Naive thymus-derived CD4-positive, alpha-beta T cell (primary cell): ENCODE measurements around the gene REEP1. TPM values are rescaled to one million over a fixed set of nuclear protein-coding genes. Genes with fewer than 3 reads are reported as not detected.

ENCODE experiments used
- ATAC-seq: fragments of 150-1000 bp; cut with Tn5 transposase; 2 replicates; pipeline ENCODE4 v1.10.0; 2021; ENCODE audit warnings: mild to moderate bottlenecking, moderate library complexity
- CTCF ChIA-PET: fragments of 350-600 bp; sonication (Branson Sonifier 250); formaldehyde crosslinking; loops from one replicate; lab custom pipeline; 2021; ENCODE audit warnings: antibody characterized with exemption; lab: Charles Lee
- POLR2A ChIA-PET: fragments of 350-600 bp; sonication (Branson Sonifier 250); formaldehyde crosslinking; loops from one replicate; lab custom pipeline; 2021; ENCODE audit warnings: antibody characterized with exemption, inconsistent platforms; lab: Charles Lee
- DNase-seq, 9 donors: peaks; one replicate each; pipeline versions ENCODE4 v3.0.0 to v3.0.0-alpha.2; 2020 to 2022; ENCODE audit warnings: mixed read lengths in 1 of 9
- H3K27ac ChIP-seq: one replicate; pipeline ENCODE4 v1.7.0; 2013; ENCODE audit warnings: mild to moderate bottlenecking, low read depth, low read length, moderate library complexity
- H3K27me3 ChIP-seq, 2 donors: one replicate each; pipeline ENCODE4 v1.7.0; 2013; ENCODE audit warnings: low read length in 2 of 2, mild to moderate bottlenecking in 2 of 2, moderate library complexity in 2 of 2; ENCODE audit not compliant: control insufficient read depth in 2 of 2, insufficient read depth in 2 of 2
- H3K36me3 ChIP-seq, 3 experiments: 1 replicate in 2 of 3; 2 replicates in 1 of 3; pipeline ENCODE4 v1.7.0; 2013; ENCODE audit warnings: low read length in 3 of 3, mild to moderate bottlenecking in 3 of 3, moderate library complexity in 1 of 3; ENCODE audit not compliant: insufficient read depth in 3 of 3, control insufficient read depth in 2 of 3
- H3K4me1 ChIP-seq, 2 donors: one replicate each; pipeline ENCODE4 v1.7.0; 2013; ENCODE audit warnings: low read length in 2 of 2, mild to moderate bottlenecking in 2 of 2, moderate library complexity in 1 of 2; ENCODE audit not compliant: control insufficient read depth in 2 of 2, insufficient read depth in 2 of 2
- H3K4me3 ChIP-seq: 2 replicates; pipeline ENCODE4 v1.7.0; 2013; ENCODE audit warnings: mild to moderate bottlenecking, low read length
- H3K9me3 ChIP-seq, 3 experiments: 1 replicate in 2 of 3; 2 replicates in 1 of 3; pipeline ENCODE4 v1.7.0; 2013; ENCODE audit warnings: low read length in 3 of 3; ENCODE audit not compliant: control insufficient read depth in 2 of 3
- H3K27ac Mint-ChIP-seq, 9 donors: one replicate each; pipeline ENCODE4 v1.8.0; 2020 to 2022; ENCODE audit warnings: mixed read lengths in 9 of 9, mild to moderate bottlenecking in 8 of 9, moderate library complexity in 5 of 9, inconsistent platforms in 2 of 9
- H3K27me3 Mint-ChIP-seq, 5 donors: one replicate each; pipeline ENCODE4 v1.8.0; 2021 to 2022; ENCODE audit warnings: mixed read lengths in 5 of 5, mild to moderate bottlenecking in 1 of 5
- H3K36me3 Mint-ChIP-seq, 5 donors: one replicate each; pipeline ENCODE4 v1.8.0; 2020 to 2022; ENCODE audit warnings: mixed read lengths in 5 of 5, mild to moderate bottlenecking in 3 of 5, inconsistent platforms in 1 of 5
- H3K4me1 Mint-ChIP-seq, 7 donors: one replicate each; pipeline ENCODE4 v1.8.0; 2020 to 2022; ENCODE audit warnings: mixed read lengths in 7 of 7, mild to moderate bottlenecking in 3 of 7, inconsistent platforms in 1 of 7
- H3K4me3 Mint-ChIP-seq, 10 donors: one replicate each; pipeline ENCODE4 v1.8.0; 2020 to 2022; ENCODE audit warnings: mild to moderate bottlenecking in 10 of 10, mixed read lengths in 10 of 10, moderate library complexity in 6 of 10, inconsistent platforms in 2 of 10
- H3K9me3 Mint-ChIP-seq, 11 donors: one replicate each; pipeline ENCODE4 v1.8.0; 2020 to 2022; ENCODE audit warnings: mixed read lengths in 11 of 11, mild to moderate bottlenecking in 4 of 11, inconsistent platforms in 1 of 11, moderate library complexity in 1 of 11
- intact Hi-C, 2 donors: fragments of 100-400 bp; cut with micrococcal nuclease; formaldehyde crosslinking; loops; one replicate each; pipeline ENCODE4 v1.15.1; 2023
- polyA plus RNA-seq, 2 donors: library from polyadenylated mRNA; unstranded; fragments of 300-500 nt; fragmentation: Illumina TruSeq; gene quantifications; one replicate each; pipeline ENCODE4 v1.2.3, GENCODE V29; 2021
- total RNA-seq, 6 experiments: library from RNA in 5 of 6; stranded (reverse) in 5 of 6; gene quantifications; 1 replicate in 5 of 6; 2 replicates in 1 of 6; pipeline ENCODE4 v1.2.3 and lab custom pipeline; 2021 to 2026

Gene REEP1
- total and polyA plus RNA-seq, 7 experiments from 2014 or later = 0.05 to 0.45 (median 0.29) TPM

- intact Hi-C loops = loop anchor here in 1 of 2 donors (10.0 kb wide), 1 partner anchor 219 kb away; the partner anchor contains the start of gene KDM3A
- DNase-seq = no peak
- CTCF ChIA-PET = interaction anchor here (6.3 kb wide), 1 partner anchor 144 kb away, joined by 50 read pairs; no protein-coding TSS in a partner anchor
- H3K27ac ChIP-seq = no peak overlapping the region
- peaks cover 0 to 4% of the 10 kb centered on the region in 2 donors for H3K4me1 ChIP-seq
- POLR2A ChIA-PET = interaction anchor here (1.0 to 1.6 kb wide), 4 partner anchors 30 to 217 kb away, joined by 4 to 14 read pairs (median 6); partner anchors contain the start of genes IMMT and KDM3A
- H3K4me3 Mint-ChIP-seq = peak overlapping the region in 2 of 10 donors; percentile 66 to 67
- H3K36me3 Mint-ChIP-seq = no peaks in the 10 kb centered on the region
- peak overlapping the region in 4 of 9 donors; percentile 86 to 95 (median 90) for H3K27ac Mint-ChIP-seq
- H3K36me3 ChIP-seq = no peaks in the 10 kb centered on the region
- no peak overlapping the region for H3K4me3 ChIP-seq
- no peaks in the 10 kb centered on the region for H3K9me3 ChIP-seq
- H3K27me3 ChIP-seq = no peaks in the 10 kb centered on the region
- no peaks in the 10 kb centered on the region for H3K27me3 Mint-ChIP-seq
- no peaks in the 10 kb centered on the region for H3K9me3 Mint-ChIP-seq
- peaks cover 13 to 29% (median 22%) of the 10 kb centered on the region in 7 donors for H3K4me1 Mint-ChIP-seq
- ATAC-seq = peak; percentile 45
Measured at GRCh38 chr2:86226070-86226469, 111.4 kb downstream of the REEP1 start.

GRCh38 chr2:86225581-86225980, 111.8 kb downstream of the REEP1 start:
- POLR2A ChIA-PET = interaction anchor here (1.0 to 1.6 kb wide), 6 partner anchors 26 to 218 kb away, joined by 3 to 14 read pairs (median 4); partner anchors contain the start of genes IMMT, KDM3A and MRPL35
- Mint-ChIP-seq H3K4me3 (peak overlapping the region; percentile 34 to 67 (median 52)), H3K27ac (peak overlapping the region; percentile 72 to 96 (median 88)), H3K27me3 (no peaks in the 10 kb centered on the region), H3K9me3 (no peaks in the 10 kb centered on the region), H3K4me1 (peaks cover 15 to 32% (median 22%) of the 10 kb centered on the region in 7 donors), H3K36me3 (no peaks in the 10 kb centered on the region)
- Histone ChIP-seq H3K9me3 (no peaks in the 10 kb centered on the region), H3K27me3 (no peaks in the 10 kb centered on the region), H3K36me3 (no peaks in the 10 kb centered on the region), H3K4me3 (no peak overlapping the region), H3K27ac (no peak overlapping the region), H3K4me1 (peaks cover 0 to 4% of the 10 kb centered on the region in 2 donors)
- intact Hi-C loops = loop anchor here (1.0 to 10.0 kb wide), 3 partner anchors 31 to 219 kb away; partner anchors contain the start of genes KDM3A (in 2 of the 2) and IMMT (in 1 of the 2)
- CTCF ChIA-PET = interaction anchor here (6.3 kb wide), 1 partner anchor 145 kb away, joined by 50 read pairs; no protein-coding TSS in a partner anchor
- ATAC-seq (peak; percentile 83), DNase-seq (peak in 8 of 9 donors; percentile 39 to 69 (median 54))

GRCh38 chr2:86224645-86225355, 112.6 kb downstream of the REEP1 start:
- Mint-ChIP-seq H3K36me3 (no peaks in the 10 kb centered on the region), H3K4me1 (peaks cover 15 to 32% (median 22%) of the 10 kb centered on the region in 7 donors), H3K27me3 (no peaks in the 10 kb centered on the region), H3K27ac (peak overlapping the region; percentile 72 to 96 (median 88)), H3K4me3 (peak overlapping the region in 1 of 10 donors; percentile 66), H3K9me3 (no peaks in the 10 kb centered on the region)
- DNase-seq = no peak
- intact Hi-C loops = loop anchor here (1.0 to 10.0 kb wide), 3 partner anchors 30 to 220 kb away; partner anchors contain the start of genes KDM3A (in 2 of the 2) and IMMT (in 1 of the 2)
- CTCF ChIA-PET = interaction anchor here (6.3 kb wide), 1 partner anchor 145 kb away, joined by 50 read pairs; no protein-coding TSS in a partner anchor
- no peak for ATAC-seq
- peaks cover 0 to 4% of the 10 kb centered on the region in 2 donors for H3K4me1 ChIP-seq
- H3K27me3 ChIP-seq = no peaks in the 10 kb centered on the region
- no peaks in the 10 kb centered on the region for H3K36me3 ChIP-seq
- POLR2A ChIA-PET = interaction anchor here (0.5 to 1.6 kb wide), 7 partner anchors 25 to 326 kb away, joined by 3 to 14 read pairs (median 5); partner anchors contain the start of genes IMMT, KDM3A and MRPL35
- no peak overlapping the region for H3K4me3 ChIP-seq
- no peaks in the 10 kb centered on the region for H3K9me3 ChIP-seq
- peak overlapping the region; percentile 20 for H3K27ac ChIP-seq

DNA sequence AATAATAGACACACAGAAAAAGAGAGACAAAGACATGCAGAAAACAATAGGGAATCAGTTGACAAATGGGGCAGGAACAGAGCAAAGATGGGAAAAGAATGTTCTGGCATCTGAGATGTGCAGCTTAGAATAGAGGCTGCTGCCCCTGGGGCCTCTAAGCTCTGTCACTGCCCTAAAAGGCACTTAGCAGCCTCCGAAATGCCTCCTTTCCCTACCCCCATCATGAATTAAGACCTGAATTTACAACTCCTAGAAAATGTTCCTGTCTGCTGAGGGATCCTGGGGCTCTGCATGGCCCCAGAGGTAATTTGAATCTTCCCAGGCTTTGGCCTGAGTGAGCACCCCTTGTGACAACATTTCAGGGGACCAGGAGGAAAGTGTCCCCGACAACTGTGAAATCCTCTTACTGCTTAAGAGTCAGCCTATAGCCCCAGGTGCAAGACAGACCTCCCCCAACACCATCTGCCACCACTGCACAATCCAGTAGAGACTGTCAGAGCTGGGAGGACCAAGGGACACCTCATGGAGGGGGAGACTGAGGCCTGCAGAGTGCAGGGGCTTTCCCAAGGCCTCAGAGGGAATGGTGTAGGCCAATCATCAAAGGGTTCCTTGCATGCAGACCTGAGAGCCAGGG, 113.4 kb downstream of the REEP1 start:
- H3K4me3 ChIP-seq = no peak overlapping the region
- peaks cover 15 to 32% (median 22%) of the 10 kb centered on the region in 7 donors for H3K4me1 Mint-ChIP-seq
- intact Hi-C loops = loop anchor here (2.0 to 10.0 kb wide), 2 partner anchors 29 to 221 kb away; partner anchors contain the start of genes IMMT (in 1 of the 2) and KDM3A (in 1 of the 2)
- ATAC-seq (no peak), DNase-seq (no peak)
- H3K27ac ChIP-seq = no peak overlapping the region
- no peaks in the 10 kb centered on the region for H3K36me3 Mint-ChIP-seq
- peak overlapping the region in 6 of 9 donors; percentile 33 to 93 (median 85) for H3K27ac Mint-ChIP-seq
- H3K9me3 Mint-ChIP-seq = no peaks in the 10 kb centered on the region
- H3K9me3 ChIP-seq = no peaks in the 10 kb centered on the region
- no peaks in the 10 kb centered on the region for H3K27me3 ChIP-seq
- H3K36me3 ChIP-seq = no peaks in the 10 kb centered on the region
- no peak overlapping the region for H3K4me3 Mint-ChIP-seq
- ChIA-PET CTCF (interaction anchor here (0.8 to 6.3 kb wide), 2 partner anchors 13 to 146 kb away, joined by 3 to 50 read pairs; no protein-coding TSS in a partner anchor), POLR2A (interaction anchor here (0.5 to 1.6 kb wide), 6 partner anchors 24 to 327 kb away, joined by 3 to 5 read pairs (median 4); partner anchors contain the start of genes KDM3A, MRPL35 and PTCD3)
- peaks cover 0 to 4% of the 10 kb centered on the region in 2 donors for H3K4me1 ChIP-seq
- no peaks in the 10 kb centered on the region for H3K27me3 Mint-ChIP-seq

- Histone ChIP-seq H3K4me1 (peaks cover 0 to 4% of the 10 kb centered on the region in 2 donors), H3K36me3 (no peaks in the 10 kb centered on the region), H3K9me3 (no peaks in the 10 kb centered on the region), H3K4me3 (no peak overlapping the region), H3K27ac (no peak overlapping the region), H3K27me3 (no peaks in the 10 kb centered on the region)
- Mint-ChIP-seq H3K9me3 (no peaks in the 10 kb centered on the region), H3K4me1 (peaks cover 15 to 34% (median 22%) of the 10 kb centered on the region in 7 donors), H3K4me3 (no peak overlapping the region), H3K27me3 (no peaks in the 10 kb centered on the region), H3K27ac (peak overlapping the region in 5 of 9 donors; percentile 9 to 88 (median 79)), H3K36me3 (no peaks in the 10 kb centered on the region)
- ATAC-seq = no peak
- POLR2A ChIA-PET = interaction anchor here (0.6 to 0.8 kb wide), 3 partner anchors 117 to 218 kb away, joined by 3 to 4 read pairs (median 3); partner anchors contain the start of genes KDM3A and PTCD3
- CTCF ChIA-PET = interaction anchor here (0.8 to 6.3 kb wide), 3 partner anchors 12 to 147 kb away, joined by 3 to 50 read pairs (median 5); no protein-coding TSS in a partner anchor
- DNase-seq = no peak
- intact Hi-C loops = loop anchor here in 1 of 2 donors (10.0 kb wide), 1 partner anchor 221 kb away; the partner anchor contains the start of gene KDM3A
Measured at GRCh38 chr2:86223140-86223926, 114.1 kb downstream of the REEP1 start.
